GM12878 (cell line): ENCODE measurements around the gene AKAP1. TPM values are rescaled to one million over a fixed set of nuclear protein-coding genes. Genes with fewer than 3 reads are reported as not detected.

Experiments
- BMI1 ChIP-seq: fragments of 450-650 bp; IDR thresholded peaks from 2 replicates; pipeline ENCODE4 v1.6.1; 2016; ENCODE audit warnings: mild to moderate bottlenecking, moderate library complexity, borderline replicate concordance
- NKRF ChIP-seq: fragments of 450-650 bp; conservative IDR thresholded peaks from 2 replicates; pipeline ENCODE4 v1.6.1; 2017; ENCODE audit warnings: mild to moderate bottlenecking, moderate library complexity
- NR2C2 ChIP-seq: IDR thresholded peaks from 2 replicates; pipeline ENCODE4 v1.6.1; 2011; ENCODE audit warnings: borderline replicate concordance, low read depth; ENCODE audit not compliant: control insufficient read depth, insufficient read length
- NRF1 ChIP-seq: conservative IDR thresholded peaks from 2 replicates; pipeline ENCODE4 v1.6.1; 2011; ENCODE audit warnings: mild to moderate bottlenecking, low read depth, low read length, improper control_type of control experiment
- POLR2AphosphoS5 ChIP-seq: IDR thresholded peaks from 2 replicates; pipeline ENCODE4 v1.6.1; 2011; ENCODE audit warnings: mild to moderate bottlenecking, low read length, inconsistent platforms
- RBBP5 ChIP-seq: fragments of 200-600 bp; sonication (generic); conservative IDR thresholded peaks from 2 replicates; pipeline ENCODE4 v1.6.1; 2016
- REST ChIP-seq: IDR thresholded peaks from 2 replicates; pipeline ENCODE4 v1.6.1; 2012; ENCODE audit warnings: mild to moderate bottlenecking, low read depth, low read length
- polyA plus RNA-seq, 11 experiments: library from polyadenylated mRNA; depleted of rRNA in 4 of 11; unstranded in 6 of 11; stranded (reverse) in 5 of 11; fragments of >200 nt; fragmentation: Nextera tagmentation in 4 of 11; fragmentation: Illumina TruSeq in 1 of 11; extraction: Ambion mirVana in 4 of 11; extraction: Trizol in 1 of 11; gene quantifications; 1 replicate in 1 of 11; 2 replicates in 10 of 11; pipeline versions ENCODE4 v1.2.1 to v1.2.3, GENCODE V29; 2011 to 2016; ENCODE audit warnings: inconsistent platforms in 2 of 11, missing spikeins in 2 of 11, low read depth in 1 of 11
- total RNA-seq, 4 experiments: library from RNA; depleted of rRNA in 3 of 4; stranded (reverse); fragments of >200 nt in 3 of 4; fragmentation: Illumina TruSeq in 1 of 4; extraction: Trizol in 1 of 4; gene quantifications; 2 replicates each; pipeline versions ENCODE4 v1.2.1 to v1.2.3, GENCODE V29; 2013 to 2021
- TF ChIP-seq, protein P1 (sequence below): fragments of 450-650 bp; IDR thresholded peaks from 2 replicates; pipeline ENCODE4 v1.6.1; 2018; ENCODE audit warnings: borderline replicate concordance, mild to moderate bottlenecking; ENCODE audit not compliant: partially characterized antibody
- TF ChIP-seq, protein P2 (sequence below): fragments of 450-650 bp; formaldehyde crosslinking; IDR thresholded peaks from 2 replicates; pipeline ENCODE4 v1.4.0; 2022; ENCODE audit warnings: mild to moderate bottlenecking, moderate library complexity

AKAP1 gene
- total and polyA plus RNA-seq, 10 of the 15 experiments (the other 5 are each of a cell fraction or from before 2014, with no cell fraction given), result 11.9 to 50.5 (median 38.1) TPM

DNA sequence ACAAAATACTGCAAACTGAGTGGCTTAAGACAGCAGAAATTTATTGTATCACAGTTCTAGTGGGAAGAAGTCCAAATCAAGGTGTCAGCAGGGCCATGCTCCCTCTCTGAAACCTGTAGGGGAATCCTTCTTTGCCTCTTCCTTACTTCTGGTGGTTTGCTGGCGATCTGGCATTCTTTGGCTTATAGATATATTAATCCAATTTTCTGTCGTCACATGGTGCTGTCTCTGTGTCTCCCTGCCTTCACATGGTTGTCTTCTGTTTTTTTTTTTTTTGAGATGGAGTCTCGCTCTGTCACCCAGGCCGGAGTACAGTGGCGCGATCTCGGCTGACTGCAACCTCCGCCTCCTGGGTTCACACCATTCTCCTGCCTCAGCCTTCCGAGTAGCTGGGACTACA lies 6.8 kb upstream of the AKAP1 start (continued):
- TF ChIP-seq, protein P1, sequence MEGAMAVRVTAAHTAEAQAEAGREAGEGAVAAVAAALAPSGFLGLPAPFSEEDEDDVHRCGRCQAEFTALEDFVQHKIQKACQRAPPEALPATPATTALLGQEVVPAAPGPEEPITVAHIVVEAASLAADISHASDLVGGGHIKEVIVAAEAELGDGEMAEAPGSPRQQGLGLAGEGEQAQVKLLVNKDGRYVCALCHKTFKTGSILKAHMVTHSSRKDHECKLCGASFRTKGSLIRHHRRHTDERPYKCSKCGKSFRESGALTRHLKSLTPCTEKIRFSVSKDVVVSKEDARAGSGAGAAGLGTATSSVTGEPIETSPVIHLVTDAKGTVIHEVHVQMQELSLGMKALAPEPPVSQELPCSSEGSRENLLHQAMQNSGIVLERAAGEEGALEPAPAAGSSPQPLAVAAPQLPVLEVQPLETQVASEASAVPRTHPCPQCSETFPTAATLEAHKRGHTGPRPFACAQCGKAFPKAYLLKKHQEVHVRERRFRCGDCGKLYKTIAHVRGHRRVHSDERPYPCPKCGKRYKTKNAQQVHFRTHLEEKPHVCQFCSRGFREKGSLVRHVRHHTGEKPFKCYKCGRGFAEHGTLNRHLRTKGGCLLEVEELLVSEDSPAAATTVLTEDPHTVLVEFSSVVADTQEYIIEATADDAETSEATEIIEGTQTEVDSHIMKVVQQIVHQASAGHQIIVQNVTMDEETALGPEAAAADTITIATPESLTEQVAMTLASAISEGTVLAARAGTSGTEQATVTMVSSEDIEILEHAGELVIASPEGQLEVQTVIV, result no peak
- TF ChIP-seq NR2C2 (no peak), REST (no peak), NKRF (no peak), POLR2AphosphoS5 (no peak), BMI1 (no peak), RBBP5 (no peak), NRF1 (no peak)
- TF ChIP-seq, protein P2, sequence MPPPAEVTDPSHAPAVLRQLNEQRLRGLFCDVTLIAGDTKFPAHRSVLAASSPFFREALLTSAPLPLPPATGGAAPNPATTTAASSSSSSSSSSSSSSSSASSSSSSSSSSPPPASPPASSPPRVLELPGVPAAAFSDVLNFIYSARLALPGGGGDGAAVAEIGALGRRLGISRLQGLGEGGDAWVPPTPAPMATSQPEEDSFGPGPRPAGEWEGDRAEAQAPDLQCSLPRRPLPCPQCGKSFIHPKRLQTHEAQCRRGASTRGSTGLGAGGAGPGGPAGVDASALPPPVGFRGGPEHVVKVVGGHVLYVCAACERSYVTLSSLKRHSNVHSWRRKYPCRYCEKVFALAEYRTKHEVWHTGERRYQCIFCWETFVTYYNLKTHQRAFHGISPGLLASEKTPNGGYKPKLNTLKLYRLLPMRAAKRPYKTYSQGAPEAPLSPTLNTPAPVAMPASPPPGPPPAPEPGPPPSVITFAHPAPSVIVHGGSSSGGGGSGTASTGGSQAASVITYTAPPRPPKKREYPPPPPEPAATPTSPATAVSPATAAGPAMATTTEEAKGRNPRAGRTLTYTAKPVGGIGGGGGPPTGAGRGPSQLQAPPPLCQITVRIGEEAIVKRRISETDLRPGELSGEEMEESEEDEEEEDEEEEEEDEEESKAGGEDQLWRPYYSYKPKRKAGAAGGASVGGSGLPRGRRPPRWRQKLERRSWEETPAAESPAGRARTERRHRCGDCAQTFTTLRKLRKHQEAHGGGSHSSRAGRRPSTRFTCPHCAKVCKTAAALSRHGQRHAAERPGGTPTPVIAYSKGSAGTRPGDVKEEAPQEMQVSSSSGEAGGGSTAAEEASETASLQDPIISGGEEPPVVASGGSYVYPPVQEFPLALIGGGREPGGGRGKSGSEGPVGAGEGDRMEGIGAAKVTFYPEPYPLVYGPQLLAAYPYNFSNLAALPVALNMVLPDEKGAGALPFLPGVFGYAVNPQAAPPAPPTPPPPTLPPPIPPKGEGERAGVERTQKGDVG, result no peak
